Activated T-cell treated with anti-CD3 and anti-CD28 coated beads, Interleukin-2, amount 50 U/mL, for 24 hours (primary cell): ENCODE data around the gene SIM2.
"Not testable (repeated sequence)": the region's sequence is repeated elsewhere in the genome, so short reads cannot be mapped to it uniquely, and the experiment has no call there.

Source experiments
- DNase-seq: peaks from one replicate; pipeline ENCODE4 v3.0.0-alpha.2; 2020
- H3K27ac Mint-ChIP-seq: 2 replicates; pipeline ENCODE4 v1.8.0; 2020; ENCODE audit warnings: mild to moderate bottlenecking, mixed read lengths
- H3K27me3 Mint-ChIP-seq: 2 replicates; pipeline ENCODE4 v1.8.0; 2020; ENCODE audit warnings: mixed read lengths
- H3K36me3 Mint-ChIP-seq: 2 replicates; pipeline ENCODE4 v1.8.0; 2020; ENCODE audit warnings: low read depth, mixed read lengths
- H3K4me1 Mint-ChIP-seq: 2 replicates; pipeline ENCODE4 v1.8.0; 2020; ENCODE audit warnings: low read depth, mixed read lengths
- H3K4me3 Mint-ChIP-seq: 2 replicates; pipeline ENCODE4 v1.8.0; 2020; ENCODE audit warnings: mild to moderate bottlenecking, moderate library complexity, mixed read lengths
- H3K9me3 Mint-ChIP-seq: 2 replicates; pipeline ENCODE4 v1.8.0; 2020; ENCODE audit warnings: mixed read lengths

SIM2 gene

GRCh38 chr21:36698981-36699545, at the start of gene SIM2:
Gene SIM2 (plus strand): TSS chr21:36699115. CDS start chr21:36699747, 632 bp downstream.
- Mint-ChIP-seq H3K27ac (no peak within 1 kb of the TSS), H3K27me3 (peaks cover 84% of the 10 kb centered on the region)
- no peak for DNase-seq

GRCh38 chr21:36654324-36654723, 44.6 kb upstream of the SIM2 start:
- Mint-ChIP-seq H3K4me1 (no peaks in the 10 kb centered on the region), H3K27me3 (peaks cover 27% of the 10 kb centered on the region), H3K4me3 (no peak overlapping the region), H3K27ac (no peak overlapping the region), H3K36me3 (no peaks in the 10 kb centered on the region), H3K9me3 (no peaks in the 10 kb centered on the region)
- no peak for DNase-seq

More at GRCh38 chr21:36698981-36699545, at the start of gene SIM2:
- Mint-ChIP-seq H3K4me3 (peak within 1 kb of the TSS; percentile 57), H3K36me3 (no peaks in the 10 kb centered on the region), H3K4me1 (peaks cover 21% of the 10 kb centered on the region), H3K9me3 (no peaks in the 10 kb centered on the region)

- H3K27ac Mint-ChIP-seq = no peak overlapping the region
- H3K36me3 Mint-ChIP-seq = no peaks in the 10 kb centered on the region
Observed at GRCh38 chr21:36654796-36655325, 44.1 kb upstream of the SIM2 start.

GRCh38 chr21:36656138-36656537, 42.8 kb upstream of the SIM2 start:
- no peak overlapping the region for H3K27ac Mint-ChIP-seq
- H3K4me3 Mint-ChIP-seq = no peak overlapping the region
- no peak for DNase-seq
- no peaks in the 10 kb centered on the region for H3K9me3 Mint-ChIP-seq
- no peaks in the 10 kb centered on the region for H3K36me3 Mint-ChIP-seq
- peaks cover 43% of the 10 kb centered on the region for H3K27me3 Mint-ChIP-seq
- H3K4me1 Mint-ChIP-seq = no peaks in the 10 kb centered on the region

More at GRCh38 chr21:36654796-36655325, 44.1 kb upstream of the SIM2 start:
- peaks cover 32% of the 10 kb centered on the region for H3K27me3 Mint-ChIP-seq
- H3K4me1 Mint-ChIP-seq = no peaks in the 10 kb centered on the region
- no peak overlapping the region for H3K4me3 Mint-ChIP-seq
- DNase-seq = no peak
- H3K9me3 Mint-ChIP-seq = no peaks in the 10 kb centered on the region

GRCh38 chr21:36657290-36657689, 41.6 kb upstream of the SIM2 start:
- H3K27me3 Mint-ChIP-seq = peaks cover 47% of the 10 kb centered on the region
- H3K27ac Mint-ChIP-seq, H3K9me3 Mint-ChIP-seq, H3K36me3 Mint-ChIP-seq, H3K4me1 Mint-ChIP-seq, H3K4me3 Mint-ChIP-seq, DNase-seq: not testable (repeated sequence)

GRCh38 chr21:36657999-36658398, 40.9 kb upstream of the SIM2 start:
- Mint-ChIP-seq H3K27ac (no peak overlapping the region), H3K4me1 (no peaks in the 10 kb centered on the region), H3K27me3 (peaks cover 49% of the 10 kb centered on the region), H3K9me3 (no peaks in the 10 kb centered on the region), H3K36me3 (no peaks in the 10 kb centered on the region), H3K4me3 (no peak overlapping the region)
- DNase-seq = no peak

- Mint-ChIP-seq H3K27me3 (peaks cover 51% of the 10 kb centered on the region), H3K4me1 (no peaks in the 10 kb centered on the region), H3K4me3 (no peak overlapping the region), H3K27ac (no peak overlapping the region), H3K9me3 (no peaks in the 10 kb centered on the region), H3K36me3 (no peaks in the 10 kb centered on the region)
- DNase-seq = no peak
Observed at GRCh38 chr21:36658926-36659325, 40.0 kb upstream of the SIM2 start.

- H3K27ac Mint-ChIP-seq = no peak overlapping the region
- DNase-seq = no peak
- peaks cover 49% of the 10 kb centered on the region for H3K27me3 Mint-ChIP-seq
Observed at GRCh38 chr21:36661511-36662309, 37.2 kb upstream of the SIM2 start.

GRCh38 chr21:36663033-36663855, 35.7 kb upstream of the SIM2 start:
- no peak for DNase-seq
- Mint-ChIP-seq H3K9me3 (no peaks in the 10 kb centered on the region), H3K27me3 (peaks cover 56% of the 10 kb centered on the region), H3K4me3 (no peak overlapping the region), H3K36me3 (no peaks in the 10 kb centered on the region), H3K4me1 (no peaks in the 10 kb centered on the region), H3K27ac (no peak overlapping the region)

More at GRCh38 chr21:36661511-36662309, 37.2 kb upstream of the SIM2 start:
- no peaks in the 10 kb centered on the region for H3K36me3 Mint-ChIP-seq
- H3K4me1 Mint-ChIP-seq = no peaks in the 10 kb centered on the region
- no peaks in the 10 kb centered on the region for H3K9me3 Mint-ChIP-seq
- H3K4me3 Mint-ChIP-seq = no peak overlapping the region

- H3K27me3 Mint-ChIP-seq = peaks cover 51% of the 10 kb centered on the region
- no peaks in the 10 kb centered on the region for H3K9me3 Mint-ChIP-seq
- H3K4me3 Mint-ChIP-seq = no peak overlapping the region
- no peaks in the 10 kb centered on the region for H3K4me1 Mint-ChIP-seq
- H3K36me3 Mint-ChIP-seq = no peaks in the 10 kb centered on the region
- DNase-seq = no peak
- no peak overlapping the region for H3K27ac Mint-ChIP-seq
Observed at GRCh38 chr21:36664662-36664990, 34.3 kb upstream of the SIM2 start.

GRCh38 chr21:36665806-36666205, 33.1 kb upstream of the SIM2 start:
- H3K27ac Mint-ChIP-seq = no peak overlapping the region
- H3K9me3 Mint-ChIP-seq = no peaks in the 10 kb centered on the region
- H3K4me1 Mint-ChIP-seq = no peaks in the 10 kb centered on the region
- no peaks in the 10 kb centered on the region for H3K36me3 Mint-ChIP-seq
- no peak overlapping the region for H3K4me3 Mint-ChIP-seq
- peaks cover 43% of the 10 kb centered on the region for H3K27me3 Mint-ChIP-seq
- no peak for DNase-seq

GRCh38 chr21:36668713-36669112, 30.2 kb upstream of the SIM2 start:
- no peak for DNase-seq
- Mint-ChIP-seq H3K4me1 (no peaks in the 10 kb centered on the region), H3K4me3 (no peak overlapping the region), H3K36me3 (no peaks in the 10 kb centered on the region), H3K27ac (no peak overlapping the region), H3K27me3 (peaks cover 35% of the 10 kb centered on the region), H3K9me3 (no peaks in the 10 kb centered on the region)

- Mint-ChIP-seq H3K36me3 (no peaks in the 10 kb centered on the region), H3K9me3 (no peaks in the 10 kb centered on the region), H3K4me3 (no peak overlapping the region), H3K4me1 (no peaks in the 10 kb centered on the region), H3K27me3 (peaks cover 43% of the 10 kb centered on the region), H3K27ac (no peak overlapping the region)
- no peak for DNase-seq
Observed at GRCh38 chr21:36671836-36672235, 27.1 kb upstream of the SIM2 start.

GRCh38 chr21:36672296-36672695, 26.6 kb upstream of the SIM2 start:
- not testable (repeated sequence) for DNase-seq, H3K36me3 Mint-ChIP-seq, H3K27ac Mint-ChIP-seq, H3K4me1 Mint-ChIP-seq, H3K4me3 Mint-ChIP-seq, H3K9me3 Mint-ChIP-seq
- peaks cover 44% of the 10 kb centered on the region for H3K27me3 Mint-ChIP-seq
